ENCODE measurements around the gene PEX5L. TPM values are rescaled to one million over a fixed set of nuclear protein-coding genes. Genes with fewer than 3 reads are reported as not detected.

Gene PEX5L
- total RNA-seq, 2 donors from 2014 or later, result 1.1 to 4.1 TPM

DNA sequence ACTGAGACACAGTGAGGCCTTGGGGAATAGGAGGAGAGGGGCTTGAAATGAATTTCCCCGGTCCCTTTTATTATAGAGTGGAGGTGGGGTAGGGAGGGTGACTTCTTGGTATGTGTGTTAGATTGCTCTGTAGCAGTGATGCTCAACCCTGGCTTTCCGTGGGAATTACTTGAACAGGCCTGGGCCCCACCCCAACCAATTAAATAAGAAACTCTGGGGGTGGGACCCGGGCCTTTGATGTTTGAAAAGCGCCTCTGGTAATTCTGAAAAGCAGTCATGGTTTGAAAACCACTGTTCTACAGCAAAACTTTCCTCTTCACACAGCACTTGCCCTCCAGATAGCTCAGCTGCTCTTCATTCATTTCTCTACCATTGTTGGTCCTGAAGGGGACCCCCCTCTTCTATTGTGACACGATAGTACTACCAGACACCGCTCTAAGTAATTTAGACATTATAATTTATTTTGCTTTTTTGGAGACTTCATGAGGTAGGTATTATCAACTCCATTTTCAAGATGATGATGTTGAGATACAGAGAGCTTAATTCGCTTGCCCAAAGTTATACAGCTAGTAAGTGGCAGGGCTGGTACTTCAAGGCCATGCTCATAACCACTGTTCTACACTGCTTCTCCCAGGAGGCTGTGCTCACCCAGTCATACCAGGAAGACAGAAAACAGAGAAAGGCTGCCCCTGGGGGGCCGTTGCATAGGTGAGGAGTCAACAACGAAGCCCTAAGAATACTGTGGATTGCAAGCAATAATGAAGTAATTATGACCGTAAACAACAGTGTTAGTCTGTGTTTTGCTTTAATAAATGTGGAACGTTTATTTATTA, 176.2 kb downstream of the PEX5L start:
- H3K27ac ChIP-seq, result no peak overlapping the region
- WGBS, result 68% methylated on average over 11 of the region's 11 CpGs
- no peak for TF ChIP-seq POLR2AphosphoS5 (IDR thresholded peaks at IDR 0.05)
- no peak for TF ChIP-seq POLR2A (IDR thresholded peaks at IDR 0.05)
- TF ChIP-seq, protein P1, sequence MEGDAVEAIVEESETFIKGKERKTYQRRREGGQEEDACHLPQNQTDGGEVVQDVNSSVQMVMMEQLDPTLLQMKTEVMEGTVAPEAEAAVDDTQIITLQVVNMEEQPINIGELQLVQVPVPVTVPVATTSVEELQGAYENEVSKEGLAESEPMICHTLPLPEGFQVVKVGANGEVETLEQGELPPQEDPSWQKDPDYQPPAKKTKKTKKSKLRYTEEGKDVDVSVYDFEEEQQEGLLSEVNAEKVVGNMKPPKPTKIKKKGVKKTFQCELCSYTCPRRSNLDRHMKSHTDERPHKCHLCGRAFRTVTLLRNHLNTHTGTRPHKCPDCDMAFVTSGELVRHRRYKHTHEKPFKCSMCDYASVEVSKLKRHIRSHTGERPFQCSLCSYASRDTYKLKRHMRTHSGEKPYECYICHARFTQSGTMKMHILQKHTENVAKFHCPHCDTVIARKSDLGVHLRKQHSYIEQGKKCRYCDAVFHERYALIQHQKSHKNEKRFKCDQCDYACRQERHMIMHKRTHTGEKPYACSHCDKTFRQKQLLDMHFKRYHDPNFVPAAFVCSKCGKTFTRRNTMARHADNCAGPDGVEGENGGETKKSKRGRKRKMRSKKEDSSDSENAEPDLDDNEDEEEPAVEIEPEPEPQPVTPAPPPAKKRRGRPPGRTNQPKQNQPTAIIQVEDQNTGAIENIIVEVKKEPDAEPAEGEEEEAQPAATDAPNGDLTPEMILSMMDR (IDR thresholded peaks at IDR 0.05), result no peak
- H3K27me3 ChIP-seq (replicated peaks; ENCODE audit: insufficient read depth), result no peaks in the 10 kb centered on the region
- intact Hi-C loops (cut with DNase I), result no loop called here
- H3K4me3 ChIP-seq, result no peak overlapping the region
- no peaks in the 10 kb centered on the region for H3K4me1 ChIP-seq (replicated peaks)
- H3K9me3 ChIP-seq, result no peaks in the 10 kb centered on the region
- no peak for DNase-seq (ENCODE audit: low spot score)
- H3K36me3 ChIP-seq, result no peaks in the 10 kb centered on the region

DNA sequence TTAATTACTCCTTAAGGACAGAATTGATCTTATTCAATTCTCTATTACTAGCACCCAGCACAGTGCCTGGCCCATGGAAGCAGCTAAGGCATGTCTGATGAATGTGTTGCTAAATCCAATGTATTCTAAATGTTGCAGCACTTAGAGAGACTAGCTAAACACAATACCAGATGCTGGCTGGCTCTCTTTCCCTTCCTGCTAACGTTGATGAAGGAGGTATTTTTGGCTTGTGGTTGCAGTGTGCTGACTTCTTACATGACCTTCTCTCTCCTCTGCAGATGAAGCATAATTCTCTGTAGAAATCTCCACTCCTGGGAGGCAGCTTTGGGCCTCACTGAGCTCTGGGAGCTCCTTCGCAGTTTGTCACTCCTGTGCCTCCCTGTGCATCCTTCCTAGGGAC, 183.6 kb downstream of the PEX5L start:
- no peaks in the 10 kb centered on the region for H3K4me1 ChIP-seq (replicated peaks)
- TF ChIP-seq, protein P1 (IDR thresholded peaks at IDR 0.05), result no peak
- TF ChIP-seq POLR2AphosphoS5 (IDR thresholded peaks at IDR 0.05) (no peak), POLR2A (IDR thresholded peaks at IDR 0.05) (no peak)
- intact Hi-C loops (cut with DNase I), result no loop called here
- H3K9me3 ChIP-seq, result no peaks in the 10 kb centered on the region
- H3K27ac ChIP-seq, result no peak overlapping the region
- H3K4me3 ChIP-seq, result no peak overlapping the region
- DNase-seq (ENCODE audit: low spot score), result no peak
- 37% methylated on average over 2 of the region's 2 CpGs for WGBS
- H3K36me3 ChIP-seq, result no peaks in the 10 kb centered on the region
- H3K27me3 ChIP-seq (replicated peaks; ENCODE audit: insufficient read depth), result no peaks in the 10 kb centered on the region

DNA sequence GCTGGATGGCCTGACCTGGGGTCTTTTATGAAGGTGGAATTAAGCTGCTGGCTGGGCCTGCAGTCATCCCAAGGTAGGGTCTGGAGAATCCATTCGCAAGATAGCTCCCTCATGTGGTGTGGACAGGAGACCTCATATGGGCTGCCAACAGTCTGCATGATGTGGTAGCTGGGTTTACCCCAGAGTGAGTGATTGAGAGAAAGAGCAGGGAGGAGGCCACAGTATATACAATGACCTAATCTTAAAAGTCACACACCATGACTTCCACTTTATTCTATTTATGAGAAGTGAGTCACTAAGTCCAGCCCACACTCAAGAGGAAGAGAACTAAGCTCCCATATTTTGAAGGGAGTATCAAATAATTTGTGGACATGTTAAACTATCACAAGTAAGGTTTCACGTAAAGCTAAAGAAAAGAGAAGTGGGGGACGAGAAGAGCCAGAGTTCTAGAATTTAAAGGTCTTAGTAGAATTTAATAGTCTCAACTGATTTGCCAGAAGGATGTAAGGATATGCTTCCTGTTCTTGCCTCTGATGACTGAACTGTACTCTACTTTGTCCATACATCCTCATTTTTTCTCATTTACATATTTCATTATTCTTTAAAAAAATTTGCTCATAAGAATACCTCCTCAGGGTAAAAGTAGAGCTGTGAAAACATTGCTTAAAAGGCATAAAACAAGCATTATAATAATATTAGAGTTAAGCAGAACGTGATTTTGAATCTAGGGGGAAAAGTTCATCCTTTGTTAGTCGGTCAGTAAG, 184.4 kb downstream of the PEX5L start:
- Histone ChIP-seq H3K27ac (no peak overlapping the region), H3K4me3 (no peak overlapping the region), H3K36me3 (no peaks in the 10 kb centered on the region), H3K9me3 (no peaks in the 10 kb centered on the region), H3K4me1 (replicated peaks) (no peaks in the 10 kb centered on the region), H3K27me3 (replicated peaks; ENCODE audit: insufficient read depth) (peaks cover 2% of the 10 kb centered on the region)
- intact Hi-C loops (cut with DNase I), result no loop called here
- WGBS, result 83% methylated on average over 5 of the region's 5 CpGs
- no peak for DNase-seq (ENCODE audit: low spot score)
- TF ChIP-seq, protein P1 (IDR thresholded peaks at IDR 0.05), result no peak
- no peak for TF ChIP-seq POLR2AphosphoS5 (IDR thresholded peaks at IDR 0.05)
- no peak for TF ChIP-seq POLR2A (IDR thresholded peaks at IDR 0.05)

DNA sequence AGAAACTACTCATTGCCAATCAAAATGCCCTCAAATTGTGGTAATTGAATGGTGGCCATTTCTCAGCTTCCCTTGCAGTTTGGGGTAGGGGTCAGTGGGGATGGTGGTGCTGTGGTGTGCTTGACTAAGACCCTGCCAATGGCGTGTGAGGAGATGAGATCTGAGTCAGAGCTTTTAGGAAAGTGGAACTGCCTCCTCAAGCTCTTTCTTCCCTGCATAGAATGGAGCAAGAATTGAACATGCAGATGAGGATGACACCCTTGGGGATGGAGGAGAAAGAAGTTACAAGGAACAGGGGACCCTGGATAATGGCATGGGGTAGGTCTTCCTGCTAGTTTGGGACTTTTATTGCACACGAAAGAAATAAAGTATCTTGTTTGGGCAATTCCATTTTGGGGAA, 188.0 kb downstream of the PEX5L start:
- no peaks in the 10 kb centered on the region for H3K4me1 ChIP-seq (replicated peaks)
- 87% methylated on average over 2 of the region's 2 CpGs for WGBS
- H3K9me3 ChIP-seq, result no peaks in the 10 kb centered on the region
- no peak overlapping the region for H3K27ac ChIP-seq
- H3K4me3 ChIP-seq, result no peak overlapping the region
- H3K36me3 ChIP-seq, result no peaks in the 10 kb centered on the region
- DNase-seq (ENCODE audit: low spot score), result no peak
- intact Hi-C loops (cut with DNase I), result no loop called here
- TF ChIP-seq, protein P1 (IDR thresholded peaks at IDR 0.05), result no peak
- no peak for TF ChIP-seq POLR2AphosphoS5 (IDR thresholded peaks at IDR 0.05)
- no peak for TF ChIP-seq POLR2A (IDR thresholded peaks at IDR 0.05)
- H3K27me3 ChIP-seq (replicated peaks; ENCODE audit: insufficient read depth), result peaks cover 2% of the 10 kb centered on the region

Data from prostate gland (tissue), 2 donors.